ENCODE results near the gene STRN. TPM values are rescaled to one million over a fixed set of nuclear protein-coding genes. Genes with fewer than 3 reads are reported as not detected.

Gene STRN
- total and polyA plus RNA-seq, 9 of the 15 experiments (the other 6 are each of a cell fraction or from before 2014, with no cell fraction given): 1.3 to 31.2 (median 20.0) TPM

- Histone ChIP-seq H3K36me3 (ENCODE audit: control insufficient read depth, insufficient read depth, low read length) (no peaks in the 10 kb centered on the region), H3K27ac (ENCODE audit: extremely low read depth, low read depth, low read length) (no peak overlapping the region), H3K4me3 (no peak overlapping the region), H2AFZ (ENCODE audit: low read depth, low read length) (no peak overlapping the region), H3K9me3 (replicated peaks; ENCODE audit: control insufficient read depth, insufficient read depth, low read depth, low read length) (no peaks in the 10 kb centered on the region), H4K20me1 (replicated peaks; ENCODE audit: control insufficient read depth, insufficient read depth, low read length) (no peaks in the 10 kb centered on the region), H3K79me2 (ENCODE audit: control insufficient read depth, insufficient read depth, low read length) (no peaks in the 10 kb centered on the region), H3K4me1 (replicated peaks in 1 of 2; ENCODE audit: control insufficient read depth in 2 of 2, insufficient read depth in 2 of 2, low read length in 2 of 2) (no peaks in the 10 kb centered on the region), H3K9me1 (ENCODE audit: control insufficient read depth, insufficient read depth, low read length) (no peaks in the 10 kb centered on the region), H3K4me2 (ENCODE audit: insufficient read depth, low read length) (no peak overlapping the region), H3K27me3 (ENCODE audit: control insufficient read depth in 2 of 2, insufficient read depth in 2 of 2, low read length in 2 of 2) (peaks cover 5 to 24% of the 10 kb centered on the region in 2 experiments; a peak in 3 of 5 replicates), H3K9ac (ENCODE audit: insufficient read depth in 1 of 2, low read depth in 2 of 2, low read length in 2 of 2) (no peak overlapping the region)
- ATAC-seq (no peak), FAIRE-seq (no peak), DNase-seq (ENCODE audit: extremely low read depth in 1 of 4, low spot score in 3 of 4) (no peak)
- TF ChIP-seq MEF2D (tag; conservative IDR thresholded peaks at IDR 0.05; ENCODE audit: low read depth) (no peak), ZC3H4 (CRISPR knock-in tag; IDR thresholded peaks at IDR 0.05; ENCODE audit: borderline replicate concordance) (no peak), BRF1 (IDR thresholded peaks at IDR 0.05; ENCODE audit: borderline replicate concordance, extremely low read depth, insufficient read length) (no peak), ATF1 (CRISPR knock-in tag; IDR thresholded peaks at IDR 0.05) (no peak), ATF1 (tag; IDR thresholded peaks at IDR 0.05) (peak; percentile 38)
- intact Hi-C loops (cut with micrococcal nuclease): loop anchor here (10.0 kb wide), 1 partner anchor 96 kb away; no protein-coding TSS in a partner anchor
- POLR2A ChIA-PET: interaction anchor here (0.8 kb wide), 1 partner anchor 8 kb away, joined by 3 read pairs; no protein-coding TSS in a partner anchor
- BruUV-seq (replicated peaks): no TSS peak
- 0% methylated on average over 2 of the region's 2 CpGs for WGBS (ENCODE audit: insufficient coverage, low coverage, missing lambda C conversion rate)
- in situ Hi-C loops (cut with MboI): no loop called here
- CTCF ChIA-PET (ENCODE audit: low intra/inter-chr PET ratio): no interaction called here
Measured at GRCh38 chr2:36818542-36818941, 147.8 kb downstream of the STRN start.

DNA sequence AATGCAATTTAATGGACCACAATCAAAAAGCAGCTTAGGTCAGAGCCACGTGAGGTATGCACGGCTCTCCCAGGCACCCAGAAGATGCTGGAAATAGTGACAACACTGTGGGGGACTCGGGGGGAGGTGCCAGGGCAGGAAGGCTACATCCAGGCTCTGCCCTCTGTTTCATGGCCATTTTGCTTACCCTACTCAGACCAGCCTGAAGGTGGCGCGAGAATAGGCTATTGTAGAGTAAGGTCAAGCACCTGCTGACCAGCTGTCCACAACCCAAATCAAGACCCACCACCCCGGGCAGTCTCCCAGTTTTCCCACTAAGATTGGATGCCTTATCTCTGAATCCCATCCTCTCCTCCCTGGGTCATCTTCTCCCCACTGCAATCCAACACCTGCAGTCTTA lies 154.1 kb downstream of the STRN start:
- H3K27ac ChIP-seq (ENCODE audit: extremely low read depth, low read depth, low read length): no peak overlapping the region
- ATAC-seq (peak; percentile 90), DNase-seq (ENCODE audit: extremely low read depth in 1 of 4, low spot score in 3 of 4) (peak; percentile 41 to 50 (median 46)), FAIRE-seq (peak; percentile 74)
- TF ChIP-seq SMC3 (conservative IDR thresholded peaks at IDR 0.05; ENCODE audit: insufficient read depth, low read depth, low read length) (0 out of 2 replicates have a peak, but pooled peaks have one; percentile 15), RAD21 (CRISPR knock-in tag; conservative IDR thresholded peaks at IDR 0.05 in 1 of 2, IDR thresholded peaks at IDR 0.05 in 1 of 2) (peak in 1 of 2 experiments; percentile 45; a peak in 2 of 4 replicates), RBM39 (optimal IDR thresholded peaks at IDR 0.05; ENCODE audit: low read depth, low read length) (no peak), ZFP1 (CRISPR knock-in tag; IDR thresholded peaks at IDR 0.05) (no peak), CTCF (IDR thresholded peaks at IDR 0.05 in 2 of 3, conservative IDR thresholded peaks at IDR 0.05 in 1 of 3; ENCODE audit: insufficient read depth in 2 of 3, low read depth in 1 of 3, low read length in 3 of 3) (peak; percentile 50 to 67 (median 52)), ZBTB8A (IDR thresholded peaks at IDR 0.05; ENCODE audit: partially characterized antibody) (no peak)
- H3K36me3 ChIP-seq (ENCODE audit: control insufficient read depth, insufficient read depth, low read length): no peaks in the 10 kb centered on the region
- POLR2A ChIA-PET: interaction anchor here (1.7 kb wide), 1 partner anchor 9 kb away, joined by 7 read pairs; no protein-coding TSS in a partner anchor
- no peak overlapping the region for H3K4me2 ChIP-seq (ENCODE audit: insufficient read depth, low read length)
- CTCF ChIA-PET (ENCODE audit: low intra/inter-chr PET ratio): interaction anchor here (0.6 kb wide), 1 partner anchor 467 kb away, joined by 3 read pairs; no protein-coding TSS in a partner anchor
- H3K9me1 ChIP-seq (ENCODE audit: control insufficient read depth, insufficient read depth, low read length): no peaks in the 10 kb centered on the region
- H4K20me1 ChIP-seq (replicated peaks; ENCODE audit: control insufficient read depth, insufficient read depth, low read length): no peaks in the 10 kb centered on the region
- in situ Hi-C loops (cut with MboI) (no loop called here), intact Hi-C loops (cut with micrococcal nuclease) (loop anchor here (10.0 kb wide), 1 partner anchor 103 kb away; no protein-coding TSS in a partner anchor)
- H3K9ac ChIP-seq (ENCODE audit: insufficient read depth in 1 of 2, low read depth in 2 of 2, low read length in 2 of 2): no peak overlapping the region
- BruUV-seq (replicated peaks): no TSS peak
- no peak overlapping the region for H3K4me3 ChIP-seq
- H3K9me3 ChIP-seq (replicated peaks; ENCODE audit: control insufficient read depth, insufficient read depth, low read depth, low read length): no peaks in the 10 kb centered on the region
- H3K79me2 ChIP-seq (ENCODE audit: control insufficient read depth, insufficient read depth, low read length): no peaks in the 10 kb centered on the region
- WGBS (ENCODE audit: insufficient coverage, low coverage, missing lambda C conversion rate): 1% methylated on average over 6 of the region's 6 CpGs
- H3K4me1 ChIP-seq (replicated peaks in 1 of 2; ENCODE audit: control insufficient read depth in 2 of 2, insufficient read depth in 2 of 2, low read length in 2 of 2): peaks cover 0 to 7% of the 10 kb centered on the region in 2 experiments; a peak in 1 of 5 replicates
- H2AFZ ChIP-seq (ENCODE audit: low read depth, low read length): no peak overlapping the region
- H3K27me3 ChIP-seq (ENCODE audit: control insufficient read depth in 2 of 2, insufficient read depth in 2 of 2, low read length in 2 of 2): peaks cover 2 to 27% of the 10 kb centered on the region in 2 experiments; a peak in 3 of 5 replicates

Measured in K562 (cell line).